Lower lobe of right lung (tissue), 2 donors: ENCODE results near the gene BUB1B. TPM values are rescaled to one million over a fixed set of nuclear protein-coding genes. Genes with fewer than 3 reads are reported as not detected.
"Not testable (repeated sequence)": the region's sequence is repeated elsewhere in the genome, so short reads cannot be mapped to it uniquely, and the experiment has no call there.

Experiments used
- ATAC-seq, 2 donors: fragments of 200-7000 bp; cut with Tn5 transposase; one replicate each; pipeline ENCODE4 v1.9.1; 2020 to 2022; ENCODE audit warnings: mild to moderate bottlenecking in 2 of 2, moderate library complexity in 2 of 2
- DNase-seq: peaks from one replicate; pipeline ENCODE4 v3.0.0-alpha.2; 2020
- H3K27ac ChIP-seq: fragments of 200-600 bp; one replicate; pipeline ENCODE4 v1.8.0; 2022
- H3K27me3 ChIP-seq: fragments of 200-600 bp; one replicate; pipeline ENCODE4 v1.8.0; 2022; ENCODE audit warnings: low read depth
- H3K36me3 ChIP-seq: fragments of 200-600 bp; one replicate; pipeline ENCODE4 v1.8.0; 2022; ENCODE audit warnings: mild to moderate bottlenecking
- H3K4me1 ChIP-seq: fragments of 200-600 bp; one replicate; pipeline ENCODE4 v1.8.0; 2022
- H3K4me3 ChIP-seq: fragments of 200-600 bp; one replicate; pipeline ENCODE4 v1.8.0; 2022; ENCODE audit warnings: mild to moderate bottlenecking
- H3K9me3 ChIP-seq: fragments of 200-600 bp; one replicate; pipeline ENCODE4 v1.8.0; 2022
- intact Hi-C: fragments of 100-400 bp; cut with DNase I; formaldehyde crosslinking; loops from one replicate; pipeline ENCODE4 v1.11.0; 2022
- total RNA-seq: library from RNA; stranded (reverse); fragmentation: NEBNext Ultra II Directional; extraction: Animal tissue kit (Norgen Biotek cat#: 25700); gene quantifications from one replicate; pipeline ENCODE4 v1.2.1, GENCODE V29; 2021
- TF ChIP-seq, protein P1 (sequence below): fragments of 200-600 bp; IDR thresholded peaks from one replicate; pipeline ENCODE4 v1.8.0; 2022; ENCODE audit warnings: antibody characterized with exemption, mild to moderate bottlenecking
- donor health status: DM: no; HTN: yes; CAD: no; lungs with severe emphysema.

Gene BUB1B
- total RNA-seq, 1 donor from 2014 or later, result 1.4 TPM

- intact Hi-C loops, result no loop called here
- Histone ChIP-seq H3K4me3 (no peak overlapping the region), H3K27ac (no peak overlapping the region), H3K4me1 (no peaks in the 10 kb centered on the region), H3K27me3 (no peaks in the 10 kb centered on the region), H3K36me3 (no peaks in the 10 kb centered on the region), H3K9me3 (no peaks in the 10 kb centered on the region)
- ATAC-seq (no peak), DNase-seq (no peak)
- TF ChIP-seq, protein P1, sequence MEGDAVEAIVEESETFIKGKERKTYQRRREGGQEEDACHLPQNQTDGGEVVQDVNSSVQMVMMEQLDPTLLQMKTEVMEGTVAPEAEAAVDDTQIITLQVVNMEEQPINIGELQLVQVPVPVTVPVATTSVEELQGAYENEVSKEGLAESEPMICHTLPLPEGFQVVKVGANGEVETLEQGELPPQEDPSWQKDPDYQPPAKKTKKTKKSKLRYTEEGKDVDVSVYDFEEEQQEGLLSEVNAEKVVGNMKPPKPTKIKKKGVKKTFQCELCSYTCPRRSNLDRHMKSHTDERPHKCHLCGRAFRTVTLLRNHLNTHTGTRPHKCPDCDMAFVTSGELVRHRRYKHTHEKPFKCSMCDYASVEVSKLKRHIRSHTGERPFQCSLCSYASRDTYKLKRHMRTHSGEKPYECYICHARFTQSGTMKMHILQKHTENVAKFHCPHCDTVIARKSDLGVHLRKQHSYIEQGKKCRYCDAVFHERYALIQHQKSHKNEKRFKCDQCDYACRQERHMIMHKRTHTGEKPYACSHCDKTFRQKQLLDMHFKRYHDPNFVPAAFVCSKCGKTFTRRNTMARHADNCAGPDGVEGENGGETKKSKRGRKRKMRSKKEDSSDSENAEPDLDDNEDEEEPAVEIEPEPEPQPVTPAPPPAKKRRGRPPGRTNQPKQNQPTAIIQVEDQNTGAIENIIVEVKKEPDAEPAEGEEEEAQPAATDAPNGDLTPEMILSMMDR, result no peak
These were observed 14.8 kb upstream of the BUB1B start for GRCh38 chr15:40146037-40146436.

- Histone ChIP-seq H3K27me3 (no peaks in the 10 kb centered on the region), H3K9me3 (no peaks in the 10 kb centered on the region), H3K4me1 (no peaks in the 10 kb centered on the region), H3K4me3 (no peak overlapping the region), H3K36me3 (no peaks in the 10 kb centered on the region), H3K27ac (no peak overlapping the region)
- no peak for ATAC-seq
- TF ChIP-seq, protein P1, result no peak
- DNase-seq, result no peak
- intact Hi-C loops, result no loop called here
These were observed 11.5 kb upstream of the BUB1B start for GRCh38 chr15:40149339-40149738.

- ATAC-seq (no peak), DNase-seq (no peak)
- Histone ChIP-seq H3K27me3 (no peaks in the 10 kb centered on the region), H3K4me3 (no peak overlapping the region), H3K9me3 (no peaks in the 10 kb centered on the region), H3K4me1 (no peaks in the 10 kb centered on the region), H3K36me3 (no peaks in the 10 kb centered on the region), H3K27ac (no peak overlapping the region)
- TF ChIP-seq, protein P1, result no peak
- intact Hi-C loops, result no loop called here
These were observed 10.5 kb upstream of the BUB1B start for GRCh38 chr15:40150163-40150925.

GRCh38 chr15:40151499-40151898, 9.4 kb upstream of the BUB1B start:
- DNase-seq (no peak), ATAC-seq (no peak)
- intact Hi-C loops, result no loop called here
- H3K9me3 ChIP-seq, result no peaks in the 10 kb centered on the region
- TF ChIP-seq, protein P1, result no peak
- H3K4me1 ChIP-seq, result peaks cover 4% of the 10 kb centered on the region
- no peak overlapping the region for H3K4me3 ChIP-seq
- H3K27me3 ChIP-seq, result no peaks in the 10 kb centered on the region
- no peaks in the 10 kb centered on the region for H3K36me3 ChIP-seq
- H3K27ac ChIP-seq, result no peak overlapping the region

- TF ChIP-seq, protein P1, result no peak
- peaks cover 4% of the 10 kb centered on the region for H3K4me1 ChIP-seq
- intact Hi-C loops, result no loop called here
- H3K4me3 ChIP-seq, result no peak overlapping the region
- no peaks in the 10 kb centered on the region for H3K36me3 ChIP-seq
- no peak overlapping the region for H3K27ac ChIP-seq
- H3K27me3 ChIP-seq, result no peaks in the 10 kb centered on the region
- no peak for DNase-seq
- no peaks in the 10 kb centered on the region for H3K9me3 ChIP-seq
- no peak for ATAC-seq
These were observed 8.9 kb upstream of the BUB1B start for GRCh38 chr15:40151991-40152390.

DNA sequence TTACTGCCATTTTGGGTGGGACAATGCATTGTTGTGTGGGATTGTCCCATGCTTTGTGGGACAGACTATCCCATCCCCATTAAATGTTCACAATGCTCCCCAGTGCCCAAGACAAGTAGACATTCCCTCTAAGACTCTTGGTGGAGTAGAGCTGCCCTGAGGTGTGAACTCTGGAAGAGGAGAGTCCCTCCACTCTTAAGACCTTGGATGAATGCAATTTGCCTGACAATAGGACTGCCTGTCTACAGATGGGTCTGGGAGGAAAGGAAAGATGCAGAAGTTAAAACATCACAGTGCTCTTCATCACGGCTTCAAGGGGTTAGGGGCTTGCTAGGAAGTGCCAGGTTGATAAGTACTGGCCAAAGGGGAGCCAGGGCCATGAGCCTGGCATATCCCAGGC, 6.0 kb upstream of the BUB1B start:
- H3K27me3 ChIP-seq, H3K4me3 ChIP-seq, H3K36me3 ChIP-seq, ATAC-seq, H3K4me1 ChIP-seq, DNase-seq, intact Hi-C loops, H3K27ac ChIP-seq, H3K9me3 ChIP-seq: not testable (repeated sequence)
